HG03196 (cell line): ENCODE results near the gene SPAAR.
"Not testable (repeated sequence)": the region's sequence is repeated elsewhere in the genome, so short reads cannot be mapped to it uniquely, and the experiment has no call there.

Source experiments
- ATAC-seq: cut with Tn5 transposase; IDR thresholded peaks from one replicate; pipeline ENCODE4 v1.9.1; 2021; ENCODE audit not compliant: unreplicated experiment

The SPAAR gene

GRCh38 chr9:35903049-35903448 is 6.2 kb upstream of the SPAAR start:
- no peak for ATAC-seq

DNA sequence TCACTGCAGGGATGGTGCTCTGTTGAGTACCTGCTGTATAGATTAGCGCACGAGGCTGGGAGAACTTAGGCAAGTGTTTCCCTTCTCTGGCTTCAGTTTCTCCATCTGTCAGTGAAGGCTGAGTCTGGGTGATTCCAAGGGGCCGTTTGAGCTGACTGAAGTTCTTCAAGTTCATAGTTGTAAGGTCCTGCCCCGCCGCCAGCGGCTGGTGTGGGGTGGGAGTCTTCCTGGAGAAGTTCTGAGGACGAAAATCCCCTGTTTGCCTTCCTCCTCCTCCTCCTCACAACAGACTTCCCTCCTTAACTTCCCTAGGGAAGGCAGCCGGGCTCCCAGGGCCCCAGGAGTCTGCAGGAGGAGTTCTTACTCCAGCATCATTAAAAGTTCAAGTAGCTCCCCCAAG is 5.0 kb upstream of the SPAAR start:
- no peak for ATAC-seq

GRCh38 chr9:35905051-35905781 is 4.1 kb upstream of the SPAAR start:
- no peak for ATAC-seq

- ATAC-seq, result no peak
Measured at GRCh38 chr9:35905912-35906679, 3.2 kb upstream of the SPAAR start, which contains the start of gene HRCT1. Gene HRCT1 (plus strand): TSS chr9:35906202. CDS start chr9:35906288, 86 bp downstream.

DNA sequence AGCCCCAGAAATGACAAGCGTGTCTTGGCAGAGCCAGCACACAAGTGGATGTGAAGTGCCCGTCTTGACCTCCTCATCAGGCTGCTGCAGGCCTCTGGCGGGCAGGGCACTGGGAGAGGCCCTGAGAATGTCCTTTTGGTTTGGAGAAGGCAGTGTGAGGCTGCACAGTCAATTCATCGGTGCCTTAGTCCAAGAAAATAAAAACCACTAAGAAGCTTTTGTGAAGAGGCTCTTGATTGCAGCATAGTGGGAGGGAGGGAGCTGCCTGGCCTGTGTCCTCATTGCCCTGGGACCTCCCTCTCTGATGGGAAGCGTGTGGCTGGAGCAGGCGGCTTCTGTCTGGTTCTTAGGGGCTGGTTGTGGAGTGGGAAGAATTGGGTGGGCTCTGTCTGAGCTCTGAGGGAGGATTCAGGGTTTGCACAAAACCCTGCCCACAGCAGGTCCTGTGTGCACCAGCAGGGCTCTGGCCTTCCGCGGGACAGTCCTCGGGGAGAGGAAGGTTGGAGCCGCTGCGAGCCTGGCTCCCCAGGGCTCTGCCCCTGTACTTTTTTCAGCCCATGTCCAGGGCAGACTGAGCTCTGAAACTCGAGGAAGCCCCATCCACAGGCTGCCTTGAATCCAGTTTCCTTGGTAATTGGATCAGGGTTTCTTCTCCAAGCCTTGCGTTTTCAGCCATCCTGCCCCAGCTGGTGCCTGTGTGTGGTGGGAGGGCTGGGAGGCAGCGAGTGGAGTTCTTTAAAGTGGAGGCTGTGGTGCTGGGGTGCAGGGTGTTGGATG is 2.2 kb upstream of the SPAAR start:
- no peak for ATAC-seq

DNA sequence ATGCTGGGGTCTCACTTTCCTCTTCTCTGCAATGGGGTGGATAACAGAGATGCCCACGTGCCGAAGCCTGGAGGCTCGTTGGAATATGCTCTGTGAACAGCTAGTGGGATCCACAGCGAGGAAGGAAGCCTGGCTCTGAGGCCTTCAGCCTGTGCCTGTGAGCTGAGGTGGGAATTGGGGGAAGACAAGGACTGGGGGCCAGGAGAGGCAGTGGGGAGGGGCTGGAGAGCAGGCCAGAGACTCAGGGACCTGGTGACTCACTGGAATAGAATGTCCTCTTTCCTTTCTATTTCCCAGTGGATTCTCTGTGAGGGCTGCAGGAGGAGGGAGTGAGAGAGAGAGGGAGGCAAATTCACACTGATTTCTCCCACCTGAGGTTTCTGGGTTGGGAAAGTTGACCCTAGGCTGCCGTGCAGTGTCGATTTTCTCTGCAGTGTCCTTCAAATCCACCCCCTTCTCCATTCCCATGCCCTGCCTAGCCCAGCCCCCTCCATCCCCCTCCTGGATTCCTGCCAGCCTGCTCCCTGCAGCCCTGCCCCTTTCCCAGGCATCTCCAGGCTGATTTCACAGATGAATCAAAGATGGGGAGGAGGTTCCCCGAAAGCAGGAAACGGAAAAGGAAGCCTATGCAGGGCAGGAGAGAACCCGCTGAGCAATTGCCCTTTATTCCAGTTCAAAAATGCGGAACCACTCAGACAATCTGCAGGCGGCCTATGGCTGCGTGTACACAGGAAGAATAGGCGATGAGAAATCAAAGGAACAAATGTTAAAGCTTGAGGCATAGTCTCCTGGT is 1.4 kb upstream of the SPAAR start:
- no peak for ATAC-seq

DNA sequence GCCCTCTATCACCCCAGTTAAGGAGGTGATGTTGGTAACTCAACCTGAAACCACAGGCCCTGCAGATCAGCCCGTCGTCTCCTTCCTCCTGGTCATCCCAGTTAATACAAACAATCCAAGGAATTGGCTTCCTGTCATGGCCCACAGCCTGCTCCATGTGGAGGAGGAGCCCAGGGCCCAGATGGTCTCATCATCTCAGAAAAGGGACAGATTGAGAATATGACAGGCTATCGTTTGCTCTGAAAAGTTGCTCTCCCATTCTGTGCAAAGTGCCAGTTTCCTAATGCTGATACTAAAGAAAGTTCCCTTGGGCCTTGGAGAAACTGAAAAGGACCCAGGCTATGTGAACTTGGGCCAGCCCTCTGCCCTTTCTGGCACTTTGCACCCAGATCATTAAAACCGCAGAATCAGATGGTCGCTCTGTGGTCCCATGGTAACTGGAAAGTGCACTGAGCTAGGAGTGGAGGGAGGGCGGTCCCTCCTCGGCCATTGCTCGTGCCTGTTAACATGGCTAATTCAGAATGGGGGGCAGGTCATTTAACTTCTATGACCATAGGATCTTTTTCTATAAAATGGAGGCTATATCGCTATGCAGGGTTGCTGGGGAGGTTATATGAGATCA is 675 bp upstream of the SPAAR start:
- ATAC-seq, result no peak

DNA sequence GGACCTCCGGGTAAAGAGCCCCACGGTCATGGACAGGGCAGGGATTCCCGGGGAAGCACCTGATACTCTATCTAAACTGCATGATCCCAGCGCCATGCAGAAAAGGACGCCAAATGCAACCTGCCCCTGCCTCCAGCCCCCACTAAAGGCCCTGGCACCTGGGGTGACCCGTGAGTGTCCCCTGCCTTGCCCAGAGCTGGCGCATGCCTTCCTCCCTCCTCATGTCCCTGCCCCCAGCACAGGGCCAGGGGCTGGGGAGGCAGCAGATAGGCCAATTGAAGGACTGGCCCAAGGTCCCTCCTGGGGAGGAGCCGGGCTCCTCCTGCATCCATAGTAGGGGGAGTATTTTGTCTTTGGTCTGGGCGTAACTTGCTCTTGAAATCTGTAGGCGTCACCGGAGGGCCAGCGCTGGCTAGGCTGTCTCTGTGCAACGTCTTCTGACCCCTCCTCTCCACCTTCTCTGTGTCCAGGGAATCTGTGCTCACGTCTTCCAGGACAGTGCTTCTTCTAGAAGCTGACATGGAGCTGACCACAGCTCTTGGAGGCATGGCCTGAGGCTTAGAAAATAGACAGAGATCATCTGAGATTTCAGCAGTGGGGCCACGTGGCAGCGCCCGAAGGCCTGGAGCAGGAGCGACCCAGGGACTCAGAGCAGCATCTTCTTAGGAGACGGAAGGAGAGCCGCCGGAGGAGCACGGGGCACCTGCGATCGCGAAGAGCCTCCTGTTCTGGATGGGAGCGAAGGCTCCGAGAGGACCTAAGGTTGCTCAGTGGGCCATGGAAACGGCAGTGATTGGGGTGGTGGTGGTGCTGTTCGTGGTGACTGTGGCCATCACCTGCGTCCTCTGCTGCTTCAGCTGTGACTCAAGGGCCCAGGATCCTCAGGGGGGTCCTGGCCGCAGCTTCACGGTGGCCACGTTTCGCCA is 660 bp downstream of the SPAAR start:
- no peak for ATAC-seq

DNA sequence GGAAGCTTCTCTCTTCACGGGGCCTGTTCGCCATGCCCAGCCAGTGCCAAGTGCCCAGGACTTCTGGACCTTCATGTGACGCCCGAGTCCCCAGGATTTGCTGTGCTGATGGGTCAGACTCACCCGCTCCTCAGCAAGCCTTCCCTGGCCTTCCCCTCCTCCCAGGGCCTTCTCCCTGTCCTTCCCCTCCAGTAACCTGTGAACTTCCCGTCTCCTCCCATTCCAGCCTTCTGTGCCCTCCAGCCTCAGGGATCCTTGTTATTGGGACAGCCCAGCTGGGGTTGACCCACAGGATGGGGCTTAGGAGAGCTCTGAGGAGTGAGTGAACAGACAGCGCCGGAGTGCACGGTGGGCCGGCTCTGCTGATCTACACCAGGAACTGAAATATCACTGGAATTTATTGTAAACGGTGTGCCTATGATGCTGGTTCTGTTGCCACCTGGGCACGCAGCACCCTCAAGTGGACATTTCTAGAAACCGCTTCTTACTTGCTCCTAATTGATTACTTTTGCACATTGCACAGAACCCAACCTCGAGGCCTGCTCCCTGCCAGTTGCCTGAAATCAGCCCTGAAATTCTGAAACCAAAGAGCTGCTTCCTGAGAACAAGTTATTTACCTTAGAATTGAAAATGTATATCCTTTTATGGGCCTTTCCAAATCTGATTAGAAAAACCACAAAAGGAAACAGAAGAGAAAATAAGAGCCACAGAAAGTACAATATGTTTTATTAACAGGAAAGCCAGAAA is 1.5 kb downstream of the SPAAR start:
- no peak for ATAC-seq

GRCh38 chr9:35911690-35912089 is 2.4 kb downstream of the SPAAR start:
- ATAC-seq, result no peak

DNA sequence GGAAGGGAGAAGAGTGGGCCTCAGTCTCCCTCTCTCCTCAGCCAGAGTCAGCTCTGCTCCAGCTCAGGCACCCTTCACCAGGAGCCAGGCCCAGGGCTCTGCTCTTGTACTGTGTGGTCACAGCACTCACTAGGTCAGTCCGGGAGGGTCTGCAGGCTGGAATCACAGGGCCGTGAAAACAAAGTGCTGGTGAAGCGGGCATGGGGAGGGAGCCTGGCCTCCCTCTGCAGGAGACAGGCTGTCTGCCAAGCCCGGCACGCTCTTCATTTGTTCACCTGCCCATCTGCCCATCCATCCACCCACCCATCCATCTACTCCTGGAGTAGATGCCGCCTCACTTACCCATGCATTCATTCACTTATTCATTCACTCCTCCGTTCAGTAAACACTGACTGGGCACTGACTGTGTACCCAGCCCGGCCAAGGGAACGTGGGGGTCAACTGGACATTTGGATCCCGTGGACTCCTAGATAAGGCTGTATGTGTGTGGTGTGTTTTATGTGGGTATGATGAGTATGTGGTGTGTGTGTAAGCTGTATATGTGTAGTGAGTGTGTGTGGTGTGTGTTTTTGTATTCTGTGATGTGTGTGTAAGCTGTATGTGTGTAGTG is 3.6 kb downstream of the SPAAR start:
- ATAC-seq, result no peak

- ATAC-seq, result not testable (repeated sequence)
Measured at GRCh38 chr9:35913429-35913828, 4.1 kb downstream of the SPAAR start.

GRCh38 chr9:35914301-35914807 is 5.1 kb downstream of the SPAAR start:
- no peak for ATAC-seq

DNA sequence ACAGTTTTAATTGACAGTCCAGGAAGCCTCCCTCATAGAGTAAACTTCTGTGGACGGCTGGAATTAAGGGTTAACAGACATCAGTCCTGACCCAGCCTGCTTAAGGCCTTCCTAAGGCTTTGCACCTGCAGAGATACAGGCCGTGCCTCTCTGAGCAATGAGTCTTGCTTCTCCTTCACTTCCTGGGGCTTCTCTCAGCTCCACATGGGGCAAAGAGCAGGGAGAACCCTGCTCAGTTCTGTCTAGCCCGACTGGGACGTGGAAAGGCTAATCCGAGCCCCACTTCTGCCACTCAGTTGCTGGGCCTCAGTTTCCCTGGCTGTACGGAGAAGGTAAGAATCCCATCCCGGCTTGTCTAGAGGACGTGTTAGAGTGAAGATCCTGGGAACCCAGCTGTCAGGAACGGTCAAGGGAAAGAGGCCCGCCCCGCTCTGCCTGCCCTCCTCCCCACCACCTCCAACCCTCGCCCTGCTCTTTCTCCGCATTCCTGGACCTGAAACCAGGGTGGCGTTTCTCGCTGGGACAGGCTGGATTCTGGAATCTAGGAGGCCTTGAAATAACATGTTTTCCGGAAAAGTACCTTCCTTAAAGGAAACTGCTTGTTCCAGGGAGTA is 6.5 kb downstream of the SPAAR start:
- no peak for ATAC-seq

- no peak for ATAC-seq
Measured at GRCh38 chr9:35917261-35917660, 8.0 kb downstream of the SPAAR start.

- ATAC-seq, result no peak
Measured at GRCh38 chr9:35918780-35919179, 9.5 kb downstream of the SPAAR start.

DNA sequence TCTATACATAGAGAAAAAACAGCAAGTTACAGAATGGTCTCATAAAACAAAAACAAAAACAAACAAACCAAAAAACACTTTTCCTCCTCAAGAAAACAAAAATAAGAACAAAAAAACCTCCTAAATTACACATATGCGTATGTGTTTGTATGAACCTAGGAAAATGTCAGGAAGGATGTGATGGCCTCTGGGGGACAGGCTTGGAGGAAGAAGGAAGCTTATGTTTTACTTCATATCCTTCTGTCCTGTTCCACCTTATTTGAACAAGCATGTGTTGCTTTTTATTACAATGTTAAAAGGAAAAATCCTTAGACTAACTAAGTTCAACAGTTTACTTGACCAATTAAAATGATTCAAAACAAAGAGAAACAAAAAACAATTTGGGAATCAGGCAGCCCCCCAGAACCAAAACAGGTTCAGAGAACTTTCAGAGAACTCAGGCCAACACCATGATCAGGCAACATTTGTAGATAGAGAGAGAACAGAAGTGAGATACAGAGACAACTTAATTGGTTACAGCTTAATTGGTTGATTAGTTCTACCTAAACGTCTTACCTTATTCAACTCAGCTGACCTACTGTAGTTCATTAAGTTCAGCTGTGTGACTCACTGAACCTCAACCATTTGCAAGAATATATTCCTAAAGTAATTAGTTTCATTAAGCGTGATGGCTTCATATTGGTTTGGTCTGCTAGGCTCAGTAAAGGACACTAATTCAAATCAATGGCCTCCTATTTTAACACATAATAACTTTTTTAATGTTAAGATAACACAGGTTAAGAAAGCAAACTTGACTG is 10.1 kb downstream of the SPAAR start:
- no peak for ATAC-seq
